Posterior cingulate gyrus (tissue), 11 donors: ENCODE results near the gene GNB3.

ENCODE experiments used
- DNase-seq, 10 donors: peaks; one replicate each; pipeline versions ENCODE4 v3.0.0 to v3.0.0-alpha.2; 2020 to 2021; ENCODE audit warnings: mixed read lengths in 3 of 10
- intact Hi-C: fragments of 100-400 bp; cut with DNase I; formaldehyde crosslinking; loops from one replicate; pipeline ENCODE4 v1.15.1; 2023

GNB3 gene

GRCh38 chr12:6840761-6841515 lies at the start of gene GNB3:
GNB3 (plus strand) TSS chr12:6840925; CDS start chr12:6841288, 363 bp downstream.
- intact Hi-C loops = no loop called here
- DNase-seq = peak in 1 of 10 donors; percentile 62

- intact Hi-C loops = no loop called here
- peak in 2 of 10 donors; percentile 9 to 70 for DNase-seq
Measured at GRCh38 chr12:6791931-6792520, 48.7 kb upstream of the GNB3 start.

GRCh38 chr12:6792522-6793201 lies 48.1 kb upstream of the GNB3 start:
- peak in 5 of 10 donors; percentile 30 to 90 (median 49) for DNase-seq
- intact Hi-C loops = no loop called here

DNA sequence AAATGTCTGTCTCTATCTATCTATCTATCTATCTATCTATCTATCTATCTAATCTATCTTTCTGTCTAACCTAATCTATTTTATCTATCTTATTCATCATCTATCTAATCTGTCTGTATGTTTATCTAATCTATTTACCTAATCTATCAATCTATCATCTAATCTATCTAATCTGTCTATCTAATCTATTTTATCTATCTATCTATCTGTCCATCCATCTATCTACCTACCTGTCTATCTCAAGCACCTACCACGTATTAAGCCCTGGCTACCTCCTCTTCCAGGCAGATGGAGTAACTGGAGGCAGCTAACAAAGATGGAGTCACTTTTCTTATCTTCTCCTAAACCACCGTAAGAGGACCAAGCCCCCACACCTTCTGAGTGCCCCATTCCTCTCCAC lies 45.6 kb upstream of the GNB3 start:
- intact Hi-C loops = no loop called here
- DNase-seq = peak in 1 of 10 donors; percentile 3

- peak in 2 of 10 donors; percentile 5 to 8 for DNase-seq
- intact Hi-C loops = no loop called here
Measured at GRCh38 chr12:6796576-6796975, 44.1 kb upstream of the GNB3 start.

GRCh38 chr12:6799147-6799546 lies 41.6 kb upstream of the GNB3 start:
- peak in 1 of 10 donors; percentile 2 for DNase-seq
- intact Hi-C loops = no loop called here

DNA sequence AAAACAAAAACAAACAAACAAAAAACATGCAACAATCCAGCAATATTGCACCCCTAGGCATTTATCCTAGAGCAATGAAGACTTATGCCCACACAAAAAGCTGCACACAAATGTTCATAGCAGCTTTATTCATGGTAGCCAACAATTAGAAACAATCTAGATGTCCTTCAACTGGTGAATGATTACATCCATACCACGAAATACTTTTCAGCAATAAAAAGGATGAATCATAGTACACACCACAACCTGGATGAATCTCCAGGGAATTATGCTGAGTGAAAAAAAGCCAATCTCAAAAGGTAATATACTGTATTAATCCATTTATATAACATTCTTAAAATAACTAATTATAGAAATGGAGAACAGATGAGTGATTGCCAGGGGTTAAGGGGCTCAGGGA lies 33.6 kb upstream of the GNB3 start:
- intact Hi-C loops = no loop called here
- no peak for DNase-seq

DNA sequence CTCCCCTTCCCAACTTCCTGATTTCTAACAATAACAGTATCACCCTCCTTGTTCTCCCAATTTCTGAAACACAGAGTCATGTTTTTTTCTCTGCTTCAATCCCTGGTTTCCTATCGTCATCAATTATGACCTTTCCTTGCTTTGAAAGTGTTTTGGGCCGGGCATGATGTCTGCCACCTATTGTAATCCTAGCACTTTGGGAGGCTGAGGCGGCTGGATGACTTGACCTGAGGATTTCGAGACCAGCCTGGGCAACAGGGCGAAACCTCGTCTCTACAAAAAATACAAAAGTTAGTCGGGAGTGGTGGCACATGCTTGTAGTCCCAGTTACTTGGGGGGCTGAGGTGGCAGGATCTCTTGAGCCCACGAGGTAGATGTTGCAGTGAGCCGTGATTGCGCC lies 31.7 kb upstream of the GNB3 start:
- intact Hi-C loops = no loop called here
- peak in 2 of 10 donors; percentile 22 to 34 for DNase-seq

GRCh38 chr12:6810758-6811157 lies 30.0 kb upstream of the GNB3 start:
- intact Hi-C loops = no loop called here
- peak in 2 of 10 donors; percentile 24 to 32 for DNase-seq

DNA sequence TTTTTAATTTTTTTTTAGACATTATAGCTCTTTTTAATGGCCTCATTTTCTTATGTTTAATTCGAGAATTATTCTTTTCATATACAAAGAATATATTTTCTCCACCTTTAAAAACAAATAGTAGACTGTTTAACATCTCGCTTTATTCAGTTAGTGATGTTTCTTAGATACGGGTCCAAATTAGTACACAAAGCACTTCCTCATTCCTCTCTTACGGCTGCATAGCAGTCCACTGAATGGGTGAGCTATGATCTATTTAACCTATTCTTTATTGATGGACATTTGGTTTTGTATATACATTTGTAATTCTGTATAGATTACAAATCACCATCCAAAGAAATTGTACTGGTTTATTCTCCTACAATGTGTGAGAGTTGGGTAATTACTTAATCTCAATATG lies 27.4 kb upstream of the GNB3 start:
- intact Hi-C loops = no loop called here
- no peak for DNase-seq

GRCh38 chr12:6816598-6816997 lies 24.1 kb upstream of the GNB3 start:
- intact Hi-C loops = no loop called here
- DNase-seq = peak in 1 of 10 donors; percentile 8

DNA sequence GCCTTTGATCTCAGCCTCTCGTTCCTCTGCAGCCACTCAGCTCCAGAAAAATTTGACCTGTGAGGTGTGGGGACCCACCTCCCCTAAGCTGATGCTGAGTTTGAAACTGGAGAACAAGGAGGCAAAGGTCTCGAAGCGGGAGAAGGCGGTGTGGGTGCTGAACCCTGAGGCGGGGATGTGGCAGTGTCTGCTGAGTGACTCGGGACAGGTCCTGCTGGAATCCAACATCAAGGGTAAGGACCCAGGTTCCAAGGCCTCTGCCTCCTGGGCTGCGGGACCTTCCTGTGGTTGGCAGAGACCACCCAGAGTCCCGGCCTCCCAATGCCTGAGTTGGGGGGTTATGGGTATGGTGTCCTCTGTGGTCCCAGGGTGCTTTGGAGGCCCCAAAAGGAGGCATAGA lies 23.6 kb upstream of the GNB3 start:
- peak in 2 of 10 donors; percentile 25 to 79 for DNase-seq
- intact Hi-C loops = no loop called here

GRCh38 chr12:6817662-6818157 lies 23.0 kb upstream of the GNB3 start:
- intact Hi-C loops = no loop called here
- peak in 2 of 10 donors; percentile 4 to 43 for DNase-seq

DNA sequence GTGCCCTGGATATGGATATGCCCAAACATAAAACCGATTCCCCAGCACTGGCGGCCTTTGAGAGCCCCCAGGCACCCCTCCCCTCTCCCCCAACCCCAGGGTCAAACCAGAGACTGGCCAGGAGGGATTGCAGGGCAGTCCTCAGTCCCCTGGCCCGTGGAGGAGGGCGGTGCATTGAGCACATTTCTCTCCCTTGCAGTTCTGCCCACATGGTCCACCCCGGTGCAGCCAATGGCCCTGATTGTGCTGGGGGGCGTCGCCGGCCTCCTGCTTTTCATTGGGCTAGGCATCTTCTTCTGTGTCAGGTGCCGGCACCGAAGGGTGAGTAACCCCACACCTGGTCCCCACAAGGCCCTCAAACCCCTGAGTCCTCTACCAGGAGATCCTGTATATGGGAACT lies 22.5 kb upstream of the GNB3 start:
- peak in 2 of 10 donors; percentile 18 to 70 for DNase-seq
- intact Hi-C loops = no loop called here

- intact Hi-C loops = no loop called here
Measured at GRCh38 chr12:6818645-6819044, 22.1 kb upstream of the GNB3 start.

GRCh38 chr12:6819106-6820030 lies 21.4 kb upstream of the GNB3 start:
- intact Hi-C loops = no loop called here

More at GRCh38 chr12:6818645-6819044, 22.1 kb upstream of the GNB3 start:
- DNase-seq = peak in 2 of 10 donors; percentile 52 to 66

GRCh38 chr12:6820166-6820565 lies 20.6 kb upstream of the GNB3 start:
- intact Hi-C loops = no loop called here
- peak in 2 of 10 donors; percentile 52 to 76 for DNase-seq

More at GRCh38 chr12:6819106-6820030, 21.4 kb upstream of the GNB3 start:
- DNase-seq = peak in 2 of 10 donors; percentile 44 to 78

DNA sequence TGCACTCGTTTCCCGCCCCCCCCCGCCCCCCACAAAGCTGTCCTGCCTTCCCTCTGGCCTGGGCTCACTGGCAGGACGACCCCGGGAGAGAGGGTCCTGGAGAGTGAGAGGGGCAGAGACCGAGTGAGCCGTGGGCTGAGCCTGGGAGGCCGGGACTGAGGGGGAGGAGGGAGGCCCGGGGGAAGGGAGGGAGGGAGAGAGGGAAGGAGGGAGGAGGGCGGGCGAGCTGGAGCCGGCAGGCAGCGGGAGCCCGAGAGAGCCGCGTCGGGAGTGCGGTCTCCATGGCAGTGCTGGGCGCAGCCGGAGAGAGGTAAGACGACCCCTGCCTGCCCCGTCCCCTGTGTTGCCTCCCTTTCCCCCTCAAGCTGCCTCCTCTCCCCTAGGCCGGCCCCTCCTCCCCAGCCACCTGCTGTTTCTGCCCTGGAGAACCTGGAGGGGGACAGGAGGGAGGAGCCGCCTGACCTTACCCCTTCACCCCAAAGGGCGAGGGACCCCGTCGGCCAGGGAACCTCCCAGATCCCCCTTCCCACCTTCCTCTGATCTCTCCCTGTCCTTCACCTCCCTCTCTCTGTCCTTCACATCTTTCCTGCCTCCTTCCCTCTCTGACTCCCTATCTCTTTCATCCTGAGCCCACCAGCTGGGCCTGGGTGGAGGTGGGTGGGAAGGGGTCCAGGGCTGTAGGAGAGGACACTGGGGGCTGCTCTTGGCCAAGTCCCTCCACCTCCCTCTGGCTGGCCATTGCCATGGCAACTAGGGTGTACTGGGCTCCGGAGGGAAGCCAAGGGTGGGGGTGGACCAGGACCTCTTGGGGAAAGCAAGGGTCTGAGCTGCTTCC lies 18.9 kb upstream of the GNB3 start, which contains the start of gene GPR162:
TSS of gene GPR162 (plus strand) at position 231 of the 835 bp plus-strand sequence. CDS start 2,078 bp downstream, outside the sequence.
- intact Hi-C loops = no loop called here
- DNase-seq = peak in 9 of 10 donors; percentile 54 to 94 (median 70)
